Measurements from ENCODE around the gene DMRT1. TPM values are rescaled to one million over a fixed set of nuclear protein-coding genes. Genes with fewer than 3 reads are reported as not detected.

Gene DMRT1
- total and polyA plus RNA-seq, 3 donors from 2014 or later = 54.4 to 128 (median 93.4) TPM

DNA sequence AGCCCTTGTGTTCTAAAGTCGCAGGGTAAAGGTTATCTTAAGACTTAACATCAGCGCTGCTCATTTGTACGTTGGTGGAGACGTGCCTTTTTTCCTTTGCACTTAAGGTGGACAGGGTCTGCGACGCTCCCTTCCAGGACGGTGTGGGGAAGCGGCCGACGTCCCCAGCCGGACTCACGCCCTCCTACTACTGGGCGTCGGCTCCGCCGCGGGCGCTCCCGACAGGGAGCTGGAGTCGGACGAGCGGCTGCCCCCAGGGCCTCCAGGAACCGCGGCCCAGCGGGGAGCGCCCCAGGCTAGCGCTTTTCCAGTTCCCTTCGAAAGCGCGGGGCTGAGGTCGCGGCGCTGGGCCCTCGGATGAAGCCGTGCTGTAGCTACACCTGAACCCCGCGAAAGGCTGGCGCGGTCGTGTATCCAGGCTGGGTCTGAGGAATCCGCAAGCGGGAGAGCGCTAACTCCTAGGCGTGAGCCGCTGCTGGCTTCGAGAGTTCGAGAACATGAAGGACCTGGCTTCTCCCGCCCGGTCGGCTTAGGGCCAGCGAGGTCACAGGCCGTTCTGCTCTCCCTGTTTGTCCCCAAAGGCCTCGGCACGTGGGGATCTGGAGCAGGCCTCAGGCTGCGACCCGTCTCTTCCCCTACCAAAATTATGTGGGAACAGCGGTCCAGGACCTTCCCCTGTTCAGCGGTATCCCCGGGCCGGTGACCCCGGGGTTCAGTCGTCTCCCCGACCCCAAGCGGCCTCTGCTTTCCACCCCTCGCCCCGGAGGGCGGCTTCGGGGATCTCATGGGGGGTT lies 131.2 kb downstream of the DMRT1 start:
- peak overlapping the region; percentile 46 to 52 for H3K4me3 ChIP-seq
- H3K27me3 ChIP-seq = no peaks in the 10 kb centered on the region
- 20 to 21% methylated on average over 11 to 68 of the region's 68 CpGs for WGBS, 2 donors
- H3K36me3 ChIP-seq (ENCODE audit: low read depth, missing control alignments) = no peaks in the 10 kb centered on the region
- DNase-seq = peak; percentile 28
- peaks cover 11% of the 10 kb centered on the region for H3K4me1 ChIP-seq
- TF ChIP-seq, protein P1, sequence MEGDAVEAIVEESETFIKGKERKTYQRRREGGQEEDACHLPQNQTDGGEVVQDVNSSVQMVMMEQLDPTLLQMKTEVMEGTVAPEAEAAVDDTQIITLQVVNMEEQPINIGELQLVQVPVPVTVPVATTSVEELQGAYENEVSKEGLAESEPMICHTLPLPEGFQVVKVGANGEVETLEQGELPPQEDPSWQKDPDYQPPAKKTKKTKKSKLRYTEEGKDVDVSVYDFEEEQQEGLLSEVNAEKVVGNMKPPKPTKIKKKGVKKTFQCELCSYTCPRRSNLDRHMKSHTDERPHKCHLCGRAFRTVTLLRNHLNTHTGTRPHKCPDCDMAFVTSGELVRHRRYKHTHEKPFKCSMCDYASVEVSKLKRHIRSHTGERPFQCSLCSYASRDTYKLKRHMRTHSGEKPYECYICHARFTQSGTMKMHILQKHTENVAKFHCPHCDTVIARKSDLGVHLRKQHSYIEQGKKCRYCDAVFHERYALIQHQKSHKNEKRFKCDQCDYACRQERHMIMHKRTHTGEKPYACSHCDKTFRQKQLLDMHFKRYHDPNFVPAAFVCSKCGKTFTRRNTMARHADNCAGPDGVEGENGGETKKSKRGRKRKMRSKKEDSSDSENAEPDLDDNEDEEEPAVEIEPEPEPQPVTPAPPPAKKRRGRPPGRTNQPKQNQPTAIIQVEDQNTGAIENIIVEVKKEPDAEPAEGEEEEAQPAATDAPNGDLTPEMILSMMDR (IDR thresholded peaks at IDR 0.05) = no peak
- TF ChIP-seq POLR2A (IDR thresholded peaks at IDR 0.05) = no peak
- intact Hi-C loops (cut with DNase I; ENCODE audit: low total_unique reads) = no loop called here
- H3K27ac ChIP-seq = peak overlapping the region; percentile 9 to 76
- H3K9me3 ChIP-seq = no peaks in the 10 kb centered on the region

DNA sequence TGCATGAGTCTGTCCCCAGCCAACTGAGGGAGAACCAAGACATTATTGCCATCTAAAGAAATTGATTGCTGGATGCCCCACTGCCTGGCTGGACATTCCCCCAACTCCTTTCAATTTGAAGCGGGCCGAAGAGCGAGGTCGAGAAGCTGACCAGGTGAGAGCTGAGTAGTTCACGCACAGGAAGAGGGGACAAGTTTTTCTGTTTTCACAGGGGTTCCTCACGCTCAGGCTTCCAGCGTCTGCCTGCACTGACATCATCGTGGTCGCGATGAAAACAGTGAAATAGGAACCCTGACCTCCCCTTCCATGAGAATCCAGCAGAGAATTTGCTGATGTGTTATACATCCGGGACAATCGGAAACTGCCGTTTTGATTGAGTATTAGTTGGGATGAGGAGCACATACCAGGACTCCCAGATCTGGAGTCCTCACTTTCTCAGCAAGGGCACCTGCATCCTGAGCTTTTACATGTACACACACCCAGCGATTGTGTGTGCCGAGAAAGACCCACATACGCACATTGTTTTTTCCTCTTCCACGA lies 131.9 kb downstream of the DMRT1 start:
- Histone ChIP-seq H3K4me1 (peaks cover 11% of the 10 kb centered on the region), H3K9me3 (no peaks in the 10 kb centered on the region), H3K27ac (peak overlapping the region in 1 of 2 donors; percentile 76), H3K27me3 (no peaks in the 10 kb centered on the region), H3K4me3 (peak overlapping the region in 1 of 2 donors; percentile 46), H3K36me3 (ENCODE audit: low read depth, missing control alignments) (no peaks in the 10 kb centered on the region)
- intact Hi-C loops (cut with DNase I; ENCODE audit: low total_unique reads) = no loop called here
- TF ChIP-seq, protein P1 (IDR thresholded peaks at IDR 0.05) = no peak
- TF ChIP-seq POLR2A (IDR thresholded peaks at IDR 0.05) = no peak
- no peak for DNase-seq
- 46 to 56% methylated on average over 17 of the region's 17 CpGs for WGBS, 2 donors

DNA sequence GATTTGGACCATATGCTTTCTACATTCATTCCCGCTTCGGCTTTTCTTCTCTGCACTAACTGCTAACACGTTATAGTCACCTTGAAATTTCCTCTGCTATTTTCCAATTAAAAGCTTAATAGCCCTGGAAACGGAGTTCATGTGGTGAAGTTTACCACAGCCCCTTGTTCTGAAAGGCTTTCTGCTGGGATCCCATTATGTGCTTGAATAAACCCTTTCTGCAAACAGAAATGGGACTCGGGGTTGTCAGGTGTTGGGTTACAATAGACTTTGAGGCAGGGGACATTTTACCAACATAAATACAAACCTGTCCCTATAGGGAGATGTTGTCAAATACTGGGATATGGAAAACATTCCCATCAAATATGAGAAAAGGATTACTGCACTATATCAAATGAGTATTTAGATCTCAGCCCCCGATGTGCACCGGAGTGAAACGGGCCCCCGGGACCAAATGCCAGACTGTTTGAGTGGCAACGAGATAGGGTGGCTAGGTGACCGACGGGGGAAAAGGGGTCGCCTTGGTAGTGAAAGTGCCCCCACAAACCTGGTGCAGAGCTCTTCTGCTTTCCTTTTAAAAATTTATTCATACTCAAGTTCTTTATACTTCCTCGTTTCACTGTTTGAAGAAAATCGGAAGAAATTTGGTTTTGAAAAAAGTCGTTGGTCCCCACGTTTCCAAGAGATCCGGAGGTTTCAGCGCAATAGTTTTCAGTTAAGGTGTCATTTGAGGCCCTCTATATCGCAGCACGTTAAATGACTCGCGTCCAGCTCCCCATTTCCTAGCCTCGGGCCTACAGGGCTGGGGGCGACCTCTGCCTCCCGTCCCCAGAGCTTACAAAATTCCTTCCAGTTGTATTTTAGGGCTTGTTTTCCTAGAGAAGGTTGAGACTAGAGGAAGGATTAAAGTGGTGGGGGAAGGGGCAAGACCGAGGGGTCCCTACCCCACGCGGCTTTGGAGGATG lies 132.8 kb downstream of the DMRT1 start:
- no peak overlapping the region for H3K27ac ChIP-seq
- intact Hi-C loops (cut with DNase I; ENCODE audit: low total_unique reads) = no loop called here
- H3K4me3 ChIP-seq = no peak overlapping the region
- H3K9me3 ChIP-seq = no peaks in the 10 kb centered on the region
- no peaks in the 10 kb centered on the region for H3K36me3 ChIP-seq (ENCODE audit: low read depth, missing control alignments)
- WGBS, 2 donors = 33 to 42% methylated on average over 29 of the region's 29 CpGs
- DNase-seq = no peak
- H3K4me1 ChIP-seq = peaks cover 11% of the 10 kb centered on the region
- TF ChIP-seq POLR2A (IDR thresholded peaks at IDR 0.05) = no peak
- TF ChIP-seq, protein P1 (IDR thresholded peaks at IDR 0.05) = no peak
- no peaks in the 10 kb centered on the region for H3K27me3 ChIP-seq

DNA sequence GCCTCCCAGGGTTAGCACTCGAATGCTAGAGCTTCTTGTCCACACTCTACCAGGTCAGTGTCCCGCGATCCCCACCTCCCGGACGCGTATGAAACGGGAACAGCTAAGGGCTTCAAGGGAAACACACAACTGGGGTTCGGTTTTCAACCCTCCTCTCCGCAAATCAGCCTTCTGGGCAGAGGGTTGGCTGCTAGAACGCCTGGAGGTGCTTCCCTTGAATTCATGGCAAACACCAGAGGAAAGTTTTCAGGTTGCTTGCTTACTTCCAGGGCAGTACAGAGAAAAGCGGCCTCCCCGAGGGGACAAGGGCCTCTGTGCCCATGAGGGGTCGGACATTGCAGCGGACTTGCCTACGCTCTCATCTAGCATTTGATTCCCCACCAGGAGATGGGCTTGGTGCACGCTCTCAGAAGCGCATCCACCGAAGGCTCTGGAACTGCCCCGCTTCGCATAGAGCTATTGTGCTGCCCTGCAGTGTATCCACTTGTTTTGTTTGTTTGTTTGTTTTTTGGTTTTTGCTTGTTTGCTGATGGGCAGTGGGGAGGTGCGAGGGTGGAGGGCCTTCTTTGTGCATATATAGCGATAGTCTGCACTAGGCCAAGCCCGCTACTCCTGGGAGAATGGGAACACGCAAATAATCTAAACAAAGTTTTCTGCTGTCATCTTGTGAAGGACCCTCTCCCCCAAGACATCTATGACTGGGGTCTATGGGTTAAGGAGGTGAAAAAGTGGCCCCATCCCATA lies 133.7 kb downstream of the DMRT1 start:
- Histone ChIP-seq H3K4me1 (peaks cover 11% of the 10 kb centered on the region), H3K36me3 (ENCODE audit: low read depth, missing control alignments) (no peaks in the 10 kb centered on the region), H3K4me3 (no peak overlapping the region), H3K27ac (no peak overlapping the region), H3K9me3 (no peaks in the 10 kb centered on the region), H3K27me3 (no peaks in the 10 kb centered on the region)
- DNase-seq = no peak
- TF ChIP-seq, protein P1 (IDR thresholded peaks at IDR 0.05) = no peak
- TF ChIP-seq POLR2A (IDR thresholded peaks at IDR 0.05) = no peak
- 42 to 44% methylated on average over 24 of the region's 24 CpGs for WGBS, 2 donors
- intact Hi-C loops (cut with DNase I; ENCODE audit: low total_unique reads) = no loop called here
